ENCODE measurements around the gene EFTUD2.

DNA sequence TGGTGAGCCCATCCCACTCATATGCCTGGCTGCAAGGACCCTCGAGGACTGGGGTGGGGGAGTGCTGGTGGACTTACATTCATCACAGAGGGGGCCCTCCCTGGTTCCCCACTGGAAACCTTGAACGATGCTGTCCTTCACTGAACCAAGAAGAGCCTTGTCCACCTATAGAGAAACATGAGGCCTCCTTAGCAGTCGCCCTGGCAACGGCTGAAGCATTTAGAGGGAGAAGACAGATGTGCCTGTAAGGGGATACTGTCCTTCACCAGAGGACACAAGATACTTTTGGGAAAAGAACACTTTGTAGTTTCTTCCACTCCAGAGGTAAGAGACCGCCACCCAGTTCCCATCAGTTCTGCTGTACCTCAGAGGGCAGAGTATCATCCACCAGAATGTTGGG is 45.1 kb downstream of the EFTUD2 start:
- TF ChIP-seq, protein P1, sequence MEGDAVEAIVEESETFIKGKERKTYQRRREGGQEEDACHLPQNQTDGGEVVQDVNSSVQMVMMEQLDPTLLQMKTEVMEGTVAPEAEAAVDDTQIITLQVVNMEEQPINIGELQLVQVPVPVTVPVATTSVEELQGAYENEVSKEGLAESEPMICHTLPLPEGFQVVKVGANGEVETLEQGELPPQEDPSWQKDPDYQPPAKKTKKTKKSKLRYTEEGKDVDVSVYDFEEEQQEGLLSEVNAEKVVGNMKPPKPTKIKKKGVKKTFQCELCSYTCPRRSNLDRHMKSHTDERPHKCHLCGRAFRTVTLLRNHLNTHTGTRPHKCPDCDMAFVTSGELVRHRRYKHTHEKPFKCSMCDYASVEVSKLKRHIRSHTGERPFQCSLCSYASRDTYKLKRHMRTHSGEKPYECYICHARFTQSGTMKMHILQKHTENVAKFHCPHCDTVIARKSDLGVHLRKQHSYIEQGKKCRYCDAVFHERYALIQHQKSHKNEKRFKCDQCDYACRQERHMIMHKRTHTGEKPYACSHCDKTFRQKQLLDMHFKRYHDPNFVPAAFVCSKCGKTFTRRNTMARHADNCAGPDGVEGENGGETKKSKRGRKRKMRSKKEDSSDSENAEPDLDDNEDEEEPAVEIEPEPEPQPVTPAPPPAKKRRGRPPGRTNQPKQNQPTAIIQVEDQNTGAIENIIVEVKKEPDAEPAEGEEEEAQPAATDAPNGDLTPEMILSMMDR (IDR thresholded peaks at IDR 0.05) = no peak
- TF ChIP-seq JUN (CRISPR knock-in tag; IDR thresholded peaks at IDR 0.05) (no peak), ZBTB21 (CRISPR knock-in tag; IDR thresholded peaks at IDR 0.05; ENCODE audit: borderline replicate concordance) (no peak)
- TF ChIP-seq, protein P2, sequence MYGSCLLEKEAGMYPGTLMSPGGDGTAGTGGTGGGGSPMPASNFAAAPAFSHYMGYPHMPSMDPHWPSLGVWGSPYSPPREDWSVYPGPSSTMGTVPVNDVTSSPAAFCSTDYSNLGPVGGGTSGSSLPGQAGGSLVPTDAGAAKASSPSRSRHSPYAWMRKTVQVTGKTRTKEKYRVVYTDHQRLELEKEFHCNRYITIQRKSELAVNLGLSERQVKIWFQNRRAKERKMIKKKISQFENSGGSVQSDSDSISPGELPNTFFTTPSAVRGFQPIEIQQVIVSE (CRISPR knock-in tag; IDR thresholded peaks at IDR 0.05; ENCODE audit: borderline replicate concordance) = no peak

Data from WTC11 (cell line).